CD4-positive, alpha-beta T cell (primary cell): ENCODE data around the gene KIAA1217. TPM values are rescaled to one million over a fixed set of nuclear protein-coding genes. Genes with fewer than 3 reads are reported as not detected.
"Not testable (repeated sequence)": the region's sequence is repeated elsewhere in the genome, so short reads cannot be mapped to it uniquely, and the experiment has no call there.

Source experiments
- ATAC-seq: fragments of 200-7000 bp; cut with Tn5 transposase; one replicate; pipeline ENCODE4 v1.10.0; 2022; ENCODE audit warnings: mild to moderate bottlenecking; ENCODE audit not compliant: poor library complexity
- CTCF ChIA-PET: fragments of 350-600 bp; sonication (Branson Sonifier 250); formaldehyde crosslinking; loops from one replicate; lab custom pipeline; 2021; ENCODE audit warnings: antibody characterized with exemption, inconsistent platforms; lab: Charles Lee
- POLR2A ChIA-PET: fragments of 350-600 bp; sonication (Branson Sonifier 250); formaldehyde crosslinking; loops from one replicate; lab custom pipeline; 2021; ENCODE audit warnings: antibody characterized with exemption, inconsistent platforms; lab: Charles Lee
- DNase-seq, 14 experiments: peaks; one replicate each; pipeline ENCODE4 v3.0.0-alpha.2; 2013 to 2020; ENCODE audit warnings: mixed read lengths in 2 of 14
- H3K27ac ChIP-seq, 2 donors: one replicate each; pipeline versions ENCODE4 v1.5.1 to v1.7.0; 2013; ENCODE audit warnings: low read length in 2 of 2, low read depth in 1 of 2, mild to moderate bottlenecking in 1 of 2
- H3K27me3 ChIP-seq, 2 experiments: 1 replicate in 1 of 2; 2 replicates in 1 of 2; pipeline versions ENCODE4 v1.6.1 to v1.7.0; 2013; ENCODE audit warnings: low read length in 2 of 2, control low read depth in 1 of 2, mild to moderate bottlenecking in 1 of 2, moderate library complexity in 1 of 2; ENCODE audit not compliant: insufficient read depth in 2 of 2, control insufficient read depth in 1 of 2
- H3K36me3 ChIP-seq: one replicate; pipeline ENCODE4 v1.6.1; 2013; ENCODE audit warnings: low read length, control low read depth; ENCODE audit not compliant: insufficient read depth
- H3K4me1 ChIP-seq: one replicate; pipeline ENCODE4 v1.6.1; 2013; ENCODE audit warnings: low read length, control low read depth; ENCODE audit not compliant: insufficient read depth
- H3K4me3 ChIP-seq: one replicate; pipeline ENCODE4 v1.5.1; 2013; ENCODE audit warnings: mild to moderate bottlenecking, low read length, moderate library complexity
- H3K9me3 ChIP-seq, 2 experiments: 1 replicate in 1 of 2; 2 replicates in 1 of 2; pipeline versions ENCODE4 v1.6.1 to v1.7.0; 2013; ENCODE audit warnings: low read length in 2 of 2, mild to moderate bottlenecking in 2 of 2, control low read depth in 1 of 2, moderate library complexity in 1 of 2; ENCODE audit not compliant: control insufficient read depth in 1 of 2, insufficient read depth in 1 of 2
- H3K27ac Mint-ChIP-seq: one replicate; pipeline ENCODE4 v1.8.0; 2020; ENCODE audit warnings: mixed read lengths
- H3K27me3 Mint-ChIP-seq: one replicate; pipeline ENCODE4 v1.8.0; 2021; ENCODE audit warnings: mixed read lengths
- H3K36me3 Mint-ChIP-seq: one replicate; pipeline ENCODE4 v1.8.0; 2021; ENCODE audit warnings: low read depth, mixed read lengths
- H3K4me1 Mint-ChIP-seq: one replicate; pipeline ENCODE4 v1.8.0; 2021; ENCODE audit warnings: low read depth, mixed read lengths
- H3K4me3 Mint-ChIP-seq: one replicate; pipeline ENCODE4 v1.8.0; 2020; ENCODE audit warnings: mild to moderate bottlenecking, mixed read lengths
- H3K9me3 Mint-ChIP-seq: one replicate; pipeline ENCODE4 v1.8.0; 2020; ENCODE audit warnings: mixed read lengths
- CTCF ChIP-seq: fragments of 200-600 bp; IDR thresholded peaks from one replicate; pipeline ENCODE4 v1.8.0; 2022; ENCODE audit warnings: antibody characterized with exemption, mild to moderate bottlenecking
- intact Hi-C, 2 experiments: fragments of 100-400 bp; cut with DNase I in 1 of 2; cut with micrococcal nuclease in 1 of 2; formaldehyde crosslinking; loops; one replicate each; pipeline versions ENCODE4 v1.15.1 to v1.9.0; 2023 to 2025; cut with DNase I, micrococcal nuclease
- total RNA-seq, 174 experiments: library from RNA in 2 of 174; stranded (reverse) in 2 of 174; gene quantifications; one replicate each; pipeline ENCODE4 v1.2.3 and lab custom pipeline; 2021 to 2026

KIAA1217 gene
- total RNA-seq, 2 experiments from 2014 or later: not detected

- H3K4me3 ChIP-seq: no peak overlapping the region
- intact Hi-C loops: no loop called here
- no peaks in the 10 kb centered on the region for H3K36me3 Mint-ChIP-seq
- ChIA-PET POLR2A (no interaction called here), CTCF (no interaction called here)
- no peak overlapping the region for H3K27ac Mint-ChIP-seq
- no peaks in the 10 kb centered on the region for H3K36me3 ChIP-seq
- peaks cover 22% of the 10 kb centered on the region for H3K27me3 Mint-ChIP-seq
- H3K4me3 Mint-ChIP-seq: no peak overlapping the region
- H3K27ac ChIP-seq: no peak overlapping the region
- no peak for DNase-seq
- H3K9me3 Mint-ChIP-seq: no peaks in the 10 kb centered on the region
- no peaks in the 10 kb centered on the region for H3K4me1 Mint-ChIP-seq
- H3K9me3 ChIP-seq: no peaks in the 10 kb centered on the region
- no peaks in the 10 kb centered on the region for H3K4me1 ChIP-seq
- TF ChIP-seq CTCF: no peak
- no peak for ATAC-seq
- no peaks in the 10 kb centered on the region for H3K27me3 ChIP-seq
These were observed 233.3 kb downstream of the KIAA1217 start for GRCh38 chr10:24442234-24442633.

- H3K36me3 Mint-ChIP-seq, CTCF ChIA-PET, intact Hi-C loops, ATAC-seq, H3K4me1 ChIP-seq, H3K4me3 ChIP-seq, H3K9me3 ChIP-seq, H3K4me3 Mint-ChIP-seq, H3K27me3 ChIP-seq, H3K27ac ChIP-seq, H3K36me3 ChIP-seq, H3K4me1 Mint-ChIP-seq, H3K9me3 Mint-ChIP-seq, POLR2A ChIA-PET, H3K27ac Mint-ChIP-seq, DNase-seq: not testable (repeated sequence)
- peaks cover 24% of the 10 kb centered on the region for H3K27me3 Mint-ChIP-seq
These were observed 233.8 kb downstream of the KIAA1217 start for GRCh38 chr10:24442641-24443174.

- intact Hi-C loops: no loop called here
- peaks cover 23% of the 10 kb centered on the region for H3K27me3 Mint-ChIP-seq
- H3K4me1 ChIP-seq: no peaks in the 10 kb centered on the region
- no peak for DNase-seq
- H3K4me3 Mint-ChIP-seq: no peak overlapping the region
- no peak overlapping the region for H3K27ac ChIP-seq
- no peak overlapping the region for H3K27ac Mint-ChIP-seq
- H3K36me3 Mint-ChIP-seq: no peaks in the 10 kb centered on the region
- CTCF ChIA-PET: no interaction called here
- no peaks in the 10 kb centered on the region for H3K4me1 Mint-ChIP-seq
- POLR2A ChIA-PET: no interaction called here
- H3K9me3 Mint-ChIP-seq: no peaks in the 10 kb centered on the region
- H3K27me3 ChIP-seq: no peaks in the 10 kb centered on the region
- no peak overlapping the region for H3K4me3 ChIP-seq
- H3K36me3 ChIP-seq: no peaks in the 10 kb centered on the region
- no peak for ATAC-seq
- no peaks in the 10 kb centered on the region for H3K9me3 ChIP-seq
- TF ChIP-seq CTCF: no peak
These were observed 235.4 kb downstream of the KIAA1217 start for GRCh38 chr10:24444337-24444736.

GRCh38 chr10:24445958-24446357, 237.0 kb downstream of the KIAA1217 start:
- H3K9me3 ChIP-seq, CTCF ChIA-PET, H3K27me3 ChIP-seq, POLR2A ChIA-PET, H3K36me3 Mint-ChIP-seq, H3K9me3 Mint-ChIP-seq, H3K4me1 Mint-ChIP-seq, H3K4me3 Mint-ChIP-seq, intact Hi-C loops, DNase-seq, H3K27ac Mint-ChIP-seq, H3K36me3 ChIP-seq, H3K4me1 ChIP-seq, H3K4me3 ChIP-seq, H3K27ac ChIP-seq, ATAC-seq: not testable (repeated sequence)
- H3K27me3 Mint-ChIP-seq: peaks cover 25% of the 10 kb centered on the region
